WTC11 (cell line): ENCODE measurements around the gene DNAJC3. TPM values are rescaled to one million over a fixed set of nuclear protein-coding genes. Genes with fewer than 3 reads are reported as not detected.
"Not testable (repeated sequence)": the region's sequence is repeated elsewhere in the genome, so short reads cannot be mapped to it uniquely, and the experiment has no call there.

Experiments used
- ATAC-seq: fragments of 200-7000 bp; cut with Tn5 transposase; 2 replicates; pipeline ENCODE4 v1.10.0; 2021; ENCODE audit warnings: mild to moderate bottlenecking, moderate library complexity
- CTCF ChIA-PET: fragments of 300-600 bp; sonication (Branson Sonifier 250); formaldehyde crosslinking; loops from one replicate; lab custom pipeline; 2021; ENCODE audit warnings: antibody characterized with exemption; lab: Charles Lee
- POLR2A ChIA-PET: fragments of 350-600 bp; sonication (Branson Sonifier 250); formaldehyde crosslinking; loops from one replicate; lab custom pipeline; 2021; ENCODE audit warnings: antibody characterized with exemption; lab: Charles Lee
- DNase-seq: peaks from one replicate; pipeline ENCODE4 v3.0.0; 2021; ENCODE audit warnings: low spot score
- H3K27ac Mint-ChIP-seq: 2 replicates; pipeline ENCODE4 v1.8.0; 2021; ENCODE audit warnings: mixed read lengths
- H3K27me3 Mint-ChIP-seq: 2 replicates; pipeline ENCODE4 v1.8.0; 2021; ENCODE audit warnings: low read depth, mild to moderate bottlenecking, moderate library complexity, mixed read lengths
- H3K36me3 Mint-ChIP-seq: 2 replicates; pipeline ENCODE4 v1.8.0; 2021; ENCODE audit warnings: mixed read lengths
- H3K4me1 Mint-ChIP-seq: 2 replicates; pipeline ENCODE4 v1.8.0; 2022; ENCODE audit warnings: mixed read lengths
- H3K4me3 Mint-ChIP-seq: 2 replicates; pipeline ENCODE4 v1.8.0; 2021; ENCODE audit warnings: mild to moderate bottlenecking, moderate library complexity, mixed read lengths
- H3K9me3 Mint-ChIP-seq: 2 replicates; pipeline ENCODE4 v1.8.0; 2021; ENCODE audit warnings: mixed read lengths
- AFF4 ChIP-seq: sonication (generic); formaldehyde crosslinking; IDR thresholded peaks from 2 replicates; pipeline ENCODE4 v1.8.1; 2023; ENCODE audit warnings: mild to moderate bottlenecking, missing genetic modification reagents, borderline replicate concordance
- CREM ChIP-seq: sonication (generic); formaldehyde crosslinking; IDR thresholded peaks from 2 replicates; pipeline ENCODE4 v1.8.1; 2022; ENCODE audit warnings: mild to moderate bottlenecking, missing genetic modification reagents, moderate library complexity
- E2F4 ChIP-seq: sonication (generic); formaldehyde crosslinking; IDR thresholded peaks from 2 replicates; pipeline ENCODE4 v1.8.1; 2022; ENCODE audit warnings: low read depth, mild to moderate bottlenecking, moderate library complexity, missing genetic modification reagents, borderline replicate concordance
- ELF4 ChIP-seq: sonication (generic); formaldehyde crosslinking; IDR thresholded peaks from 2 replicates; pipeline ENCODE4 v1.8.1; 2022; ENCODE audit warnings: low read depth, mild to moderate bottlenecking, moderate library complexity, missing genetic modification reagents
- EMX1 ChIP-seq: fragments of 250-450 bp; sonication (Bioruptor Pico); IDR thresholded peaks from 2 replicates; pipeline ENCODE4 v1.8.0; 2021; ENCODE audit warnings: mild to moderate bottlenecking
- ERG ChIP-seq: fragments of 250-450 bp; sonication (Bioruptor Pico); IDR thresholded peaks from 2 replicates; pipeline ENCODE4 v1.8.0; 2021; ENCODE audit warnings: mild to moderate bottlenecking
- FOXJ3 ChIP-seq: sonication (generic); formaldehyde crosslinking; IDR thresholded peaks from 2 replicates; pipeline ENCODE4 v1.9.0; 2021; ENCODE audit warnings: missing genetic modification reagents, mild to moderate bottlenecking, borderline replicate concordance
- GTF2I ChIP-seq: fragments of 250-450 bp; sonication (Bioruptor Pico); conservative IDR thresholded peaks from 2 replicates; pipeline ENCODE4 v1.4.0; 2021; ENCODE audit warnings: mild to moderate bottlenecking
- HMGA2 ChIP-seq: fragments of 250-450 bp; sonication (Bioruptor Pico); IDR thresholded peaks from 2 replicates; pipeline ENCODE4 v1.4.0; 2021; ENCODE audit warnings: mild to moderate bottlenecking, moderate library complexity
- IRF2 ChIP-seq: sonication (generic); formaldehyde crosslinking; IDR thresholded peaks from 2 replicates; pipeline ENCODE4 v1.8.0; 2022; ENCODE audit warnings: low read depth, missing genetic modification reagents, borderline replicate concordance
- MAX ChIP-seq: sonication (generic); formaldehyde crosslinking; IDR thresholded peaks from 2 replicates; pipeline ENCODE4 v1.8.0; 2022; ENCODE audit warnings: mild to moderate bottlenecking, missing genetic modification reagents
- NFYB ChIP-seq: sonication (generic); formaldehyde crosslinking; conservative IDR thresholded peaks from 2 replicates; pipeline ENCODE4 v1.8.0; 2022; ENCODE audit warnings: low read depth, missing genetic modification reagents
- NR1H2 ChIP-seq: sonication (generic); formaldehyde crosslinking; IDR thresholded peaks from 2 replicates; pipeline ENCODE4 v1.9.0; 2021; ENCODE audit warnings: mild to moderate bottlenecking, moderate library complexity, missing genetic modification reagents
- PRRX2 ChIP-seq: fragments of 250-450 bp; sonication (Bioruptor Pico); IDR thresholded peaks from 2 replicates; pipeline ENCODE4 v1.8.0; 2021; ENCODE audit warnings: mild to moderate bottlenecking
- ZNF138 ChIP-seq: sonication (generic); formaldehyde crosslinking; conservative IDR thresholded peaks from 2 replicates; pipeline ENCODE4 v1.8.1; 2022; ENCODE audit warnings: mild to moderate bottlenecking, moderate library complexity, missing genetic modification reagents
- ZNF317 ChIP-seq: sonication (generic); formaldehyde crosslinking; IDR thresholded peaks from 2 replicates; pipeline ENCODE4 v1.8.1; 2023; ENCODE audit warnings: low read depth, mild to moderate bottlenecking, moderate library complexity, missing genetic modification reagents, borderline replicate concordance
- ZNF423 ChIP-seq: fragments of 250-450 bp; sonication (Bioruptor Pico); IDR thresholded peaks from 2 replicates; pipeline ENCODE4 v2.1.2; 2022; ENCODE audit warnings: mild to moderate bottlenecking, moderate library complexity
- total RNA-seq: library from RNA; stranded (reverse); gene quantifications from 3 replicates; pipeline ENCODE4 v1.2.3, GENCODE V29; 2021
- TF ChIP-seq, protein P1 (sequence below): sonication (generic); formaldehyde crosslinking; IDR thresholded peaks from 2 replicates; pipeline ENCODE4 v1.8.1; 2022; ENCODE audit warnings: mild to moderate bottlenecking, missing genetic modification reagents, moderate library complexity, borderline replicate concordance
- TF ChIP-seq, protein P2 (sequence below): sonication (generic); formaldehyde crosslinking; IDR thresholded peaks from 2 replicates; pipeline ENCODE4 v1.8.1; 2023; ENCODE audit warnings: mild to moderate bottlenecking, missing genetic modification reagents
- TF ChIP-seq, protein P3 (sequence below): fragments of 250-450 bp; sonication (Bioruptor Pico); IDR thresholded peaks from 2 replicates; pipeline ENCODE4 v1.9.0; 2021; ENCODE audit warnings: mild to moderate bottlenecking

DNAJC3 gene
- total RNA-seq, 1 experiment from 2014 or later: 20.0 TPM

DNA sequence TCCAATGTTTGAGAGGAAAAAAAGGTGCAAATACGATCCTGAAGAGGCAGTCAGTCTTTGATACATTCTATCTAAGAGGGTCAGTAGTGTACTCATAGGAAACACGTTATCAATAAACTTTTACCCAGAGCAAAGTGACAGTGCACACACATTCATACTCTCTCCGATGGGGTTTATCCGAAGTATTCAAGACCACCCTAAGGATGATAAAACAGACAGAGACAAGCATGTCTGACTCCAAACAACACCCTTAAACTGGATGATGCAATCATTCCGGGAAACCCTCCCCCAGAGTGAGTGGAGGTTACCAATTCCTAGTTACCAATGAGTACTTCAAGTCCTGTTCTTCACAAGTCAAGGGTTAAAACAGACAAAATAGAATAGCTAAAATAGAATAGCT, 79.1 kb downstream of the DNAJC3 start (continued):
- TF ChIP-seq ZNF423 (CRISPR knock-in tag): no peak

GRCh38 chr13:95762626-95763025, 85.7 kb downstream of the DNAJC3 start:
- H3K4me1 Mint-ChIP-seq, H3K27ac Mint-ChIP-seq, H3K36me3 Mint-ChIP-seq, ATAC-seq, POLR2A ChIA-PET, H3K9me3 Mint-ChIP-seq, H3K4me3 Mint-ChIP-seq, CTCF ChIA-PET, DNase-seq, H3K27me3 Mint-ChIP-seq: not testable (repeated sequence)

DNA sequence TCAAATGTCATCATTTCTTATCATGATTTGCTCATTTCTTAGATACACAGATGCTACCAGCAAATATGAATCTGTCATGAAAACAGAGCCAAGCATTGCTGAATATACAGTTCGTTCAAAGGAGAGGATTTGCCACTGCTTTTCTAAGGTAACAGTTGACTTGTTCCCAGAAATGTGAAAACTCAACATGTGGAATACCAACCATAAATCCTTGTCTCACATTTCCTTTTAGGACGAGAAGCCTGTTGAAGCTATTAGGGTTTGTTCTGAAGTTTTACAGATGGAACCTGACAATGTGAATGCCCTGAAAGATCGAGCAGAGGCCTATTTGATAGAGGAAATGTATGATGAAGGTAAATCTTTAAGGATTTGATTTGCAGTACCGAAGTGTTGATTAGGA, 86.7 kb downstream of the DNAJC3 start:
- no peak overlapping the region for H3K4me3 Mint-ChIP-seq
- ATAC-seq: no peak
- no peak overlapping the region for H3K27ac Mint-ChIP-seq
- no peak for DNase-seq
- no peaks in the 10 kb centered on the region for H3K4me1 Mint-ChIP-seq
- no peaks in the 10 kb centered on the region for H3K27me3 Mint-ChIP-seq
- ChIA-PET POLR2A (no interaction called here), CTCF (no interaction called here)
- H3K9me3 Mint-ChIP-seq: no peaks in the 10 kb centered on the region
- no peaks in the 10 kb centered on the region for H3K36me3 Mint-ChIP-seq
- TF ChIP-seq E2F4 (no peak), ZNF138 (CRISPR knock-in tag) (no peak), ELF4 (no peak), IRF2 (CRISPR knock-in tag) (no peak), ERG (CRISPR knock-in tag) (no peak), ZNF317 (no peak), NR1H2 (CRISPR knock-in tag) (no peak)
- TF ChIP-seq, protein P1, sequence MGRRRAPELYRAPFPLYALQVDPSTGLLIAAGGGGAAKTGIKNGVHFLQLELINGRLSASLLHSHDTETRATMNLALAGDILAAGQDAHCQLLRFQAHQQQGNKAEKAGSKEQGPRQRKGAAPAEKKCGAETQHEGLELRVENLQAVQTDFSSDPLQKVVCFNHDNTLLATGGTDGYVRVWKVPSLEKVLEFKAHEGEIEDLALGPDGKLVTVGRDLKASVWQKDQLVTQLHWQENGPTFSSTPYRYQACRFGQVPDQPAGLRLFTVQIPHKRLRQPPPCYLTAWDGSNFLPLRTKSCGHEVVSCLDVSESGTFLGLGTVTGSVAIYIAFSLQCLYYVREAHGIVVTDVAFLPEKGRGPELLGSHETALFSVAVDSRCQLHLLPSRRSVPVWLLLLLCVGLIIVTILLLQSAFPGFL (CRISPR knock-in tag): no peak
- TF ChIP-seq, all 79 proteins: peak for 0

DNA sequence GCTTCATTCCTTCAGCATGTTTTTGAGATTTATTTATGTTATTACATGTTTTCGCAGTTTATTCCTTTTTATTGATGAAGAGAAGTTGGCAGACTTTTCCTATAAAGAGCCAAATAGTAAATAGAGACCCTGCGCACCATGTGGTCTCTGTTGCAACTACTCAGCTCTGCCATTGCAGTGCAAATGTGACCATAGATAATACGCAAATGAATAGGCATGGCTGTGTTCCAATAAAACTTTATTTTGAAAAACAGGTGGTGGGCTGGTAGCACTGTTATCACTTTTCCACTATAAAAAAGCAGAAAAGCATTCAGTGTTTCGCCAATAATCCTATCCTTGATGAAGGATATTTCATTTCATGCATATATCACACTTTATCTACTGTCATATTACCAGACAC, 95.0 kb downstream of the DNAJC3 start:
- no peak for ATAC-seq
- H3K27me3 Mint-ChIP-seq: no peaks in the 10 kb centered on the region
- CTCF ChIA-PET: no interaction called here
- POLR2A ChIA-PET: no interaction called here
- no peak overlapping the region for H3K27ac Mint-ChIP-seq
- no peaks in the 10 kb centered on the region for H3K9me3 Mint-ChIP-seq
- TF ChIP-seq GTF2I (no peak), EMX1 (CRISPR knock-in tag) (no peak)
- no peak for DNase-seq
- H3K4me1 Mint-ChIP-seq: no peaks in the 10 kb centered on the region
- no peak overlapping the region for H3K4me3 Mint-ChIP-seq
- no peaks in the 10 kb centered on the region for H3K36me3 Mint-ChIP-seq

DNA sequence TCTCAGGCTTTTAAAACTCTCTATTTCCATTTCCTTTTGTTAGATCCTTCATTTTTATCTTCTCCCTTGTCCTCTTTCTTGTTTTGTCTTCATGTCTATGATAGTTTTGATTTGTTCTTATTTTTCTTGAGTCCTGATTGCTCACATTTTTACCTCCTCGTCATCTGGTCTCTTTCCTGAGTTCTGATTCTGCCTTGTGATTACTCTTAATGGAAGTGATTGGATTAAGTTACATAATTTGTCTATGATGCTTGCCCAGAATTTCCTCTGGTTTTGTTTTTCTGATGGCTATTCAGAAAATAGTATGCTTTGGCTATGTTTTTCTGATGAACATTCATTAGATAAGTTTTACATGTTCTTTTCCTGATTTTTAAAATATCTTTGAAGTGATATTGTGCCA, 102.6 kb downstream of the DNAJC3 start:
- no peak overlapping the region for H3K4me3 Mint-ChIP-seq
- DNase-seq (no peak), ATAC-seq (no peak)
- 0 out of 2 replicates have a peak, but pooled peaks cover 4% of the 10 kb centered on the region for H3K9me3 Mint-ChIP-seq
- no peak overlapping the region for H3K27ac Mint-ChIP-seq
- CTCF ChIA-PET: no interaction called here
- H3K36me3 Mint-ChIP-seq: peaks cover 10% of the 10 kb centered on the region
- POLR2A ChIA-PET: no interaction called here
- H3K4me1 Mint-ChIP-seq: peaks cover 5% of the 10 kb centered on the region; the same call in 1 of the 2 replicates
- H3K27me3 Mint-ChIP-seq: no peaks in the 10 kb centered on the region
- TF ChIP-seq CREM (CRISPR knock-in tag) (no peak), MAX (CRISPR knock-in tag) (no peak), NFYB (CRISPR knock-in tag) (no peak), FOXJ3 (CRISPR knock-in tag) (no peak), AFF4 (CRISPR knock-in tag) (no peak), HMGA2 (CRISPR knock-in tag) (no peak), PRRX2 (CRISPR knock-in tag) (no peak)
- TF ChIP-seq, protein P2, sequence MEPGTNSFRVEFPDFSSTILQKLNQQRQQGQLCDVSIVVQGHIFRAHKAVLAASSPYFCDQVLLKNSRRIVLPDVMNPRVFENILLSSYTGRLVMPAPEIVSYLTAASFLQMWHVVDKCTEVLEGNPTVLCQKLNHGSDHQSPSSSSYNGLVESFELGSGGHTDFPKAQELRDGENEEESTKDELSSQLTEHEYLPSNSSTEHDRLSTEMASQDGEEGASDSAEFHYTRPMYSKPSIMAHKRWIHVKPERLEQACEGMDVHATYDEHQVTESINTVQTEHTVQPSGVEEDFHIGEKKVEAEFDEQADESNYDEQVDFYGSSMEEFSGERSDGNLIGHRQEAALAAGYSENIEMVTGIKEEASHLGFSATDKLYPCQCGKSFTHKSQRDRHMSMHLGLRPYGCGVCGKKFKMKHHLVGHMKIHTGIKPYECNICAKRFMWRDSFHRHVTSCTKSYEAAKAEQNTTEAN (CRISPR knock-in tag): no peak
- TF ChIP-seq, protein P3, sequence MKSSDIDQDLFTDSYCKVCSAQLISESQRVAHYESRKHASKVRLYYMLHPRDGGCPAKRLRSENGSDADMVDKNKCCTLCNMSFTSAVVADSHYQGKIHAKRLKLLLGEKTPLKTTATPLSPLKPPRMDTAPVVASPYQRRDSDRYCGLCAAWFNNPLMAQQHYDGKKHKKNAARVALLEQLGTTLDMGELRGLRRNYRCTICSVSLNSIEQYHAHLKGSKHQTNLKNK (CRISPR knock-in tag): no peak
